ENCODE data around the gene TRIM7.

The TRIM7 gene

GRCh38 chr5:181169459-181170236 is 35.3 kb downstream of the TRIM7 start:
- peak; percentile 73 for DNase-seq

- no peak for DNase-seq
Observed at GRCh38 chr5:181168595-181169118, 36.3 kb downstream of the TRIM7 start.

- no peak for DNase-seq
Observed at GRCh38 chr5:181167814-181168488, 37.0 kb downstream of the TRIM7 start.

GRCh38 chr5:181166812-181167733 is 37.9 kb downstream of the TRIM7 start:
- no peak for DNase-seq

- DNase-seq, result no peak
Observed at GRCh38 chr5:181164076-181164952, 40.7 kb downstream of the TRIM7 start.

GRCh38 chr5:181163487-181164075 is 41.4 kb downstream of the TRIM7 start:
- no peak for DNase-seq

- no peak for DNase-seq
Observed at GRCh38 chr5:181161534-181162175, 43.3 kb downstream of the TRIM7 start.

GRCh38 chr5:181160755-181161533 is 44.1 kb downstream of the TRIM7 start:
- peak; percentile 75 for DNase-seq

- peak; percentile 77 for DNase-seq
Observed at GRCh38 chr5:181160152-181160754, 44.7 kb downstream of the TRIM7 start.

GRCh38 chr5:181159286-181160151 is 45.5 kb downstream of the TRIM7 start:
- peak; percentile 95 for DNase-seq

- DNase-seq, result no peak
Observed at GRCh38 chr5:181158869-181159268, 46.1 kb downstream of the TRIM7 start.

- DNase-seq, result no peak
Observed at GRCh38 chr5:181156758-181157157, 48.2 kb downstream of the TRIM7 start.

GRCh38 chr5:181153814-181154213 is 51.2 kb downstream of the TRIM7 start:
- DNase-seq, result no peak

- DNase-seq, result no peak
Observed at GRCh38 chr5:181152406-181152805, 52.6 kb downstream of the TRIM7 start.

- no peak for DNase-seq
Observed at GRCh38 chr5:181151146-181151545, 53.9 kb downstream of the TRIM7 start.

- no peak for DNase-seq
Observed at GRCh38 chr5:181149806-181150733, 54.9 kb downstream of the TRIM7 start.

GRCh38 chr5:181149355-181149754 is 55.6 kb downstream of the TRIM7 start:
- no peak for DNase-seq

All from activated T-cell treated with anti-CD3 and anti-CD28 coated beads, Interleukin-2, amount 50 U/mL, for 1 hour (primary cell).